ENCODE data around the gene OTUB2. TPM values are rescaled to one million over a fixed set of nuclear protein-coding genes. Genes with fewer than 3 reads are reported as not detected.

OTUB2 gene
- total RNA-seq, 1 donor from 2014 or later: 1.9 TPM

GRCh38 chr14:93980456-93981201 is 45.5 kb upstream of the OTUB2 start:
- H3K4me1 Mint-ChIP-seq (ENCODE audit: low read depth): peaks cover 41% of the 10 kb centered on the region
- H3K4me3 Mint-ChIP-seq (ENCODE audit: unreplicated experiment): no peak overlapping the region
- TF ChIP-seq, protein P1, sequence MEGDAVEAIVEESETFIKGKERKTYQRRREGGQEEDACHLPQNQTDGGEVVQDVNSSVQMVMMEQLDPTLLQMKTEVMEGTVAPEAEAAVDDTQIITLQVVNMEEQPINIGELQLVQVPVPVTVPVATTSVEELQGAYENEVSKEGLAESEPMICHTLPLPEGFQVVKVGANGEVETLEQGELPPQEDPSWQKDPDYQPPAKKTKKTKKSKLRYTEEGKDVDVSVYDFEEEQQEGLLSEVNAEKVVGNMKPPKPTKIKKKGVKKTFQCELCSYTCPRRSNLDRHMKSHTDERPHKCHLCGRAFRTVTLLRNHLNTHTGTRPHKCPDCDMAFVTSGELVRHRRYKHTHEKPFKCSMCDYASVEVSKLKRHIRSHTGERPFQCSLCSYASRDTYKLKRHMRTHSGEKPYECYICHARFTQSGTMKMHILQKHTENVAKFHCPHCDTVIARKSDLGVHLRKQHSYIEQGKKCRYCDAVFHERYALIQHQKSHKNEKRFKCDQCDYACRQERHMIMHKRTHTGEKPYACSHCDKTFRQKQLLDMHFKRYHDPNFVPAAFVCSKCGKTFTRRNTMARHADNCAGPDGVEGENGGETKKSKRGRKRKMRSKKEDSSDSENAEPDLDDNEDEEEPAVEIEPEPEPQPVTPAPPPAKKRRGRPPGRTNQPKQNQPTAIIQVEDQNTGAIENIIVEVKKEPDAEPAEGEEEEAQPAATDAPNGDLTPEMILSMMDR (IDR thresholded peaks at IDR 0.05): no peak
- no peaks in the 10 kb centered on the region for H3K9me3 Mint-ChIP-seq (ENCODE audit: low read depth)
- peaks cover 19% of the 10 kb centered on the region for H3K27me3 Mint-ChIP-seq (ENCODE audit: low read depth)
- H3K36me3 Mint-ChIP-seq (ENCODE audit: low read depth): peaks cover 2% of the 10 kb centered on the region
- peak overlapping the region; percentile 74 for H3K27ac Mint-ChIP-seq (ENCODE audit: unreplicated experiment)
- DNase-seq (ENCODE audit: low spot score): peak; percentile 53

DNA sequence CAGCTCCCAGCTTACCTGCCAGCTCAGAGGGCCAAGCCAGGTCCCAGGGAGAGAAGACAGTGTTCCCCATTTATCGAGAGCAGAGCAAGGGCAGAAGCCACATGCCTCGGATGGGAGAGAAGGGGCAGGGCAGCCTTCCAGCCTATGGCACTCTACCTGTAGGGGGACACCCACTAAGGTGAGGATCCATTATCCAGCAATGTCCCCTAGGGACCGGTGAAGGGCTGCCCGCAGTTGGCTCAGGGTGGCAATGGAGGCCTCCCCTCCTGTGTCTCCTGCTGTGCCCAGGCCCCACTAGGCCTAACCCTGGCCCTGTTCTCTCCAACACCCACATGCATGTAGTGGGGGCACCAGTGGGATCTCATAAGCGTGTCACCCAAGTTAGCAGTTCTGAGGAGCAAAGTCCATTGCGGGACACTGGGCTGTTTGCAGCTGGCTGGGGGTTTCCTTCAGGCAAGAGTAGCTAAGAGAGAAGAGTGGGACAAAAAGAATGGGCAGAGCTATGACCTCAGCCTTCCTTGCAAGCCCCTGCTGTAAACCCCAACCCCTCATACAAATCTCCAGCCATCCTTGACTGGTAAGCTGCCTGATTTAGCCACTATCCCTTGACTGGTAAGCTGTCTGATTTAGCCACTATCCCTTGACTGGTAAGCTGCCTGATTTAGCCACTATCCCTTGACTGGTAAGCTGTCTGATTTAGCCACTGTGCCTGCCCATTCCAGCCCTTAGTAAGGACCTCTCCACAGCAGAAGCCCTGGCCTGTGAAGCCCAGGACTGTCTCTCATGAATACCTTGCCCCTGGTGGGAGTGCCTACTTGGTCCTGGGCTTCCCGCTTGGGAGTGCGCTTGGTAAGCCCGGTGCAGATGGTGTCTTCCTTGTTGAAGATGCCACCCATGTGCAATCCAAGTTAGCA is 44.6 kb upstream of the OTUB2 start:
- Mint-ChIP-seq H3K36me3 (ENCODE audit: low read depth) (peaks cover 2% of the 10 kb centered on the region), H3K9me3 (ENCODE audit: low read depth) (no peaks in the 10 kb centered on the region), H3K27ac (ENCODE audit: unreplicated experiment) (peak overlapping the region; percentile 74), H3K4me3 (ENCODE audit: unreplicated experiment) (no peak overlapping the region), H3K4me1 (ENCODE audit: low read depth) (peaks cover 38% of the 10 kb centered on the region), H3K27me3 (ENCODE audit: low read depth) (peaks cover 12% of the 10 kb centered on the region)
- peak; percentile 67 for DNase-seq (ENCODE audit: low spot score)
- TF ChIP-seq, protein P1 (IDR thresholded peaks at IDR 0.05): no peak

GRCh38 chr14:93982230-93983007 is 43.7 kb upstream of the OTUB2 start:
- no peak overlapping the region for H3K27ac Mint-ChIP-seq (ENCODE audit: unreplicated experiment)
- no peak overlapping the region for H3K4me3 Mint-ChIP-seq (ENCODE audit: unreplicated experiment)
- no peaks in the 10 kb centered on the region for H3K36me3 Mint-ChIP-seq (ENCODE audit: low read depth)
- DNase-seq (ENCODE audit: low spot score): peak; percentile 82
- TF ChIP-seq, protein P1 (IDR thresholded peaks at IDR 0.05): no peak
- peaks cover 8% of the 10 kb centered on the region for H3K27me3 Mint-ChIP-seq (ENCODE audit: low read depth)
- H3K9me3 Mint-ChIP-seq (ENCODE audit: low read depth): no peaks in the 10 kb centered on the region
- peaks cover 43% of the 10 kb centered on the region for H3K4me1 Mint-ChIP-seq (ENCODE audit: low read depth)

DNA sequence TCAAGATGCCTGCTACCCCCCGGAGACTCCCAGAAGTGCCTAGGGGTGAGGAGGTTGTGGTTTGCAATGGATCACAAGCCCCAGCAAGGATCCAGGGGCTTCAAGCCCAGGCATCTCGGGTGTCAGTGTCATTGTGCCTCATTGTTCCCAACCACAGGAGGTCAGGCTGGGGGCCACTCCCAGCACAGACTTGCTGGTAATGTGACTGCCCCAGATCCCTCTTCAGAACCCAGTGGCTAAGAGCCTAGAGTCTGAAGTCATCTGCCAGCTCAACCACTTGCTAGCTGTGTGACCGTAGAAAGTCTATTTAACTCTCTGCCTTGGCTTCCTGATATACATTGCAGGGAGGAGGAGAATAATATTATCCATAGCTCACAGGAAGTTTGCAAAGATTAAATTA is 42.1 kb upstream of the OTUB2 start:
- Mint-ChIP-seq H3K4me3 (ENCODE audit: unreplicated experiment) (no peak overlapping the region), H3K27me3 (ENCODE audit: low read depth) (peaks cover 6% of the 10 kb centered on the region), H3K9me3 (ENCODE audit: low read depth) (no peaks in the 10 kb centered on the region), H3K27ac (ENCODE audit: unreplicated experiment) (no peak overlapping the region), H3K36me3 (ENCODE audit: low read depth) (no peaks in the 10 kb centered on the region), H3K4me1 (ENCODE audit: low read depth) (peaks cover 43% of the 10 kb centered on the region)
- DNase-seq (ENCODE audit: low spot score): peak; percentile 46
- TF ChIP-seq, protein P1 (IDR thresholded peaks at IDR 0.05): no peak
